Stimulated activated memory B cell treated with anti-CD40 and anti-IgM and Interleukin-4, amounts not matched to agents 10 μg/mL and 1 μg/mL and 100 μg/mL, for 72 hours (primary cell): ENCODE data around the gene GLTPD2.
"Not testable (repeated sequence)": the region's sequence is repeated elsewhere in the genome, so short reads cannot be mapped to it uniquely, and the experiment has no call there.

Source experiments
- ATAC-seq: fragments of 150-1000 bp; cut with Tn5 transposase; 2 replicates; pipeline ENCODE4 v1.10.0; 2021
- H3K27ac Mint-ChIP-seq: one replicate; pipeline ENCODE4 v1.8.0; 2022; ENCODE audit warnings: mild to moderate bottlenecking, mixed read lengths
- H3K27me3 Mint-ChIP-seq: one replicate; pipeline ENCODE4 v1.8.0; 2022; ENCODE audit warnings: mixed read lengths
- H3K36me3 Mint-ChIP-seq: one replicate; pipeline ENCODE4 v1.8.0; 2022; ENCODE audit warnings: mixed read lengths
- H3K4me1 Mint-ChIP-seq: one replicate; pipeline ENCODE4 v1.8.0; 2022; ENCODE audit warnings: mixed read lengths
- H3K4me3 Mint-ChIP-seq: one replicate; pipeline ENCODE4 v1.8.0; 2022; ENCODE audit warnings: mild to moderate bottlenecking, moderate library complexity, mixed read lengths
- H3K9me3 Mint-ChIP-seq: one replicate; pipeline ENCODE4 v1.8.0; 2022; ENCODE audit warnings: mixed read lengths

Gene GLTPD2

GRCh38 chr17:4812690-4813089 lies 23.9 kb downstream of the GLTPD2 start:
- ATAC-seq, result no peak
- Mint-ChIP-seq H3K27me3 (no peaks in the 10 kb centered on the region), H3K4me1 (peaks cover 16% of the 10 kb centered on the region), H3K9me3 (no peaks in the 10 kb centered on the region), H3K27ac (no peak overlapping the region), H3K36me3 (peaks cover 60% of the 10 kb centered on the region), H3K4me3 (no peak overlapping the region)

- no peaks in the 10 kb centered on the region for H3K4me1 Mint-ChIP-seq
- no peaks in the 10 kb centered on the region for H3K27me3 Mint-ChIP-seq
- no peak overlapping the region for H3K27ac Mint-ChIP-seq
- H3K9me3 Mint-ChIP-seq, result no peaks in the 10 kb centered on the region
- peaks cover 62% of the 10 kb centered on the region for H3K36me3 Mint-ChIP-seq
- no peak for ATAC-seq
- no peak overlapping the region for H3K4me3 Mint-ChIP-seq
These were observed 26.4 kb downstream of the GLTPD2 start for GRCh38 chr17:4815043-4815675.

- H3K9me3 Mint-ChIP-seq, result no peaks in the 10 kb centered on the region
- H3K4me3 Mint-ChIP-seq, result no peak overlapping the region
- H3K27ac Mint-ChIP-seq, result peak overlapping the region; percentile 13
- H3K36me3 Mint-ChIP-seq, result peaks cover 51% of the 10 kb centered on the region
- H3K27me3 Mint-ChIP-seq, result no peaks in the 10 kb centered on the region
- ATAC-seq, result no peak
- H3K4me1 Mint-ChIP-seq, result no peaks in the 10 kb centered on the region
These were observed 28.1 kb downstream of the GLTPD2 start for GRCh38 chr17:4816826-4817225.

- Mint-ChIP-seq H3K4me3 (no peak overlapping the region), H3K27ac (no peak overlapping the region), H3K4me1 (no peaks in the 10 kb centered on the region), H3K36me3 (peaks cover 64% of the 10 kb centered on the region), H3K27me3 (no peaks in the 10 kb centered on the region), H3K9me3 (no peaks in the 10 kb centered on the region)
- no peak for ATAC-seq
These were observed 29.5 kb downstream of the GLTPD2 start for GRCh38 chr17:4818276-4818675.

GRCh38 chr17:4822835-4823234 lies 34.1 kb downstream of the GLTPD2 start:
- no peak overlapping the region for H3K4me3 Mint-ChIP-seq
- H3K27me3 Mint-ChIP-seq, result no peaks in the 10 kb centered on the region
- no peaks in the 10 kb centered on the region for H3K9me3 Mint-ChIP-seq
- H3K4me1 Mint-ChIP-seq, result no peaks in the 10 kb centered on the region
- peaks cover 33% of the 10 kb centered on the region for H3K36me3 Mint-ChIP-seq
- no peak for ATAC-seq
- H3K27ac Mint-ChIP-seq, result no peak overlapping the region

- Mint-ChIP-seq H3K27ac (no peak overlapping the region), H3K9me3 (no peaks in the 10 kb centered on the region), H3K36me3 (peaks cover 28% of the 10 kb centered on the region)
These were observed 34.8 kb downstream of the GLTPD2 start for GRCh38 chr17:4823373-4824089.

GRCh38 chr17:4827399-4827798 lies 38.6 kb downstream of the GLTPD2 start:
- H3K27me3 Mint-ChIP-seq, result no peaks in the 10 kb centered on the region

More at GRCh38 chr17:4823373-4824089, 34.8 kb downstream of the GLTPD2 start:
- H3K4me3 Mint-ChIP-seq, result no peak overlapping the region
- H3K4me1 Mint-ChIP-seq, result no peaks in the 10 kb centered on the region
- H3K27me3 Mint-ChIP-seq, result no peaks in the 10 kb centered on the region
- ATAC-seq, result no peak

GRCh38 chr17:4832829-4833177 lies 44.0 kb downstream of the GLTPD2 start:
- Mint-ChIP-seq H3K4me3 (peak overlapping the region; percentile 91), H3K4me1 (peaks cover 32% of the 10 kb centered on the region), H3K27ac (peak overlapping the region; percentile 87)
- peak; percentile 41 for ATAC-seq
- H3K9me3 Mint-ChIP-seq, H3K36me3 Mint-ChIP-seq, H3K27me3 Mint-ChIP-seq: not testable (repeated sequence)

More at GRCh38 chr17:4827399-4827798, 38.6 kb downstream of the GLTPD2 start:
- ATAC-seq, result no peak
- Mint-ChIP-seq H3K9me3 (no peaks in the 10 kb centered on the region), H3K4me1 (no peaks in the 10 kb centered on the region), H3K4me3 (no peak overlapping the region), H3K36me3 (peaks cover 11% of the 10 kb centered on the region), H3K27ac (no peak overlapping the region)

- H3K4me1 Mint-ChIP-seq, result peaks cover 34% of the 10 kb centered on the region
- H3K27me3 Mint-ChIP-seq, result no peaks in the 10 kb centered on the region
- peak within 1 kb of the TSS; percentile 87 for H3K27ac Mint-ChIP-seq
- H3K36me3 Mint-ChIP-seq, result peaks cover 10% of the 10 kb centered on the region
- H3K9me3 Mint-ChIP-seq, result no peaks in the 10 kb centered on the region
- H3K4me3 Mint-ChIP-seq, result peak within 1 kb of the TSS; percentile 91
- ATAC-seq, result peak; percentile 93
These were observed 44.6 kb downstream of the GLTPD2 start, which contains the start of gene MINK1 for GRCh38 chr17:4833178-4833940. MINK1 (plus strand) TSS chr17:4833340; CDS start chr17:4833584, 244 bp downstream.

GRCh38 chr17:4833941-4834680 lies 45.3 kb downstream of the GLTPD2 start:
- Mint-ChIP-seq H3K4me3 (peak overlapping the region; percentile 91), H3K4me1 (peaks cover 37% of the 10 kb centered on the region), H3K27ac (peak overlapping the region; percentile 87), H3K27me3 (no peaks in the 10 kb centered on the region), H3K9me3 (no peaks in the 10 kb centered on the region), H3K36me3 (peaks cover 10% of the 10 kb centered on the region)
- no peak for ATAC-seq

- Mint-ChIP-seq H3K36me3 (peaks cover 15% of the 10 kb centered on the region), H3K4me3 (peak overlapping the region; percentile 91), H3K4me1 (peaks cover 42% of the 10 kb centered on the region), H3K27ac (peak overlapping the region; percentile 87), H3K27me3 (no peaks in the 10 kb centered on the region), H3K9me3 (no peaks in the 10 kb centered on the region)
- no peak for ATAC-seq
These were observed 45.9 kb downstream of the GLTPD2 start for GRCh38 chr17:4834681-4835020.

- Mint-ChIP-seq H3K36me3 (peaks cover 27% of the 10 kb centered on the region), H3K4me3 (no peak overlapping the region), H3K27ac (peak overlapping the region; percentile 87), H3K9me3 (no peaks in the 10 kb centered on the region), H3K4me1 (peaks cover 58% of the 10 kb centered on the region), H3K27me3 (no peaks in the 10 kb centered on the region)
- no peak for ATAC-seq
These were observed 47.5 kb downstream of the GLTPD2 start for GRCh38 chr17:4836221-4836620.

- no peaks in the 10 kb centered on the region for H3K27me3 Mint-ChIP-seq
- no peak for ATAC-seq
- no peak overlapping the region for H3K4me3 Mint-ChIP-seq
- H3K9me3 Mint-ChIP-seq, result no peaks in the 10 kb centered on the region
- peaks cover 71% of the 10 kb centered on the region for H3K4me1 Mint-ChIP-seq
- peaks cover 27% of the 10 kb centered on the region for H3K36me3 Mint-ChIP-seq
- H3K27ac Mint-ChIP-seq, result no peak overlapping the region
These were observed 48.9 kb downstream of the GLTPD2 start for GRCh38 chr17:4837471-4838308.

GRCh38 chr17:4838309-4838785 lies 49.6 kb downstream of the GLTPD2 start:
- Mint-ChIP-seq H3K4me1 (peaks cover 76% of the 10 kb centered on the region), H3K27ac (no peak overlapping the region), H3K36me3 (peaks cover 27% of the 10 kb centered on the region), H3K27me3 (no peaks in the 10 kb centered on the region), H3K4me3 (no peak overlapping the region), H3K9me3 (no peaks in the 10 kb centered on the region)
- ATAC-seq, result no peak
